Measurements from ENCODE around the gene MAPT. TPM values are rescaled to one million over a fixed set of nuclear protein-coding genes. Genes with fewer than 3 reads are reported as not detected.

Gene MAPT
- total RNA-seq, 1 experiment from 2014 or later, result 3.1 TPM

GRCh38 chr17:46028981-46029565 lies 134.7 kb downstream of the MAPT start:
- DNase-seq (ENCODE audit: low spot score), result no peak

GRCh38 chr17:46029627-46030026 lies 135.3 kb downstream of the MAPT start:
- no peak for DNase-seq (ENCODE audit: low spot score)

DNA sequence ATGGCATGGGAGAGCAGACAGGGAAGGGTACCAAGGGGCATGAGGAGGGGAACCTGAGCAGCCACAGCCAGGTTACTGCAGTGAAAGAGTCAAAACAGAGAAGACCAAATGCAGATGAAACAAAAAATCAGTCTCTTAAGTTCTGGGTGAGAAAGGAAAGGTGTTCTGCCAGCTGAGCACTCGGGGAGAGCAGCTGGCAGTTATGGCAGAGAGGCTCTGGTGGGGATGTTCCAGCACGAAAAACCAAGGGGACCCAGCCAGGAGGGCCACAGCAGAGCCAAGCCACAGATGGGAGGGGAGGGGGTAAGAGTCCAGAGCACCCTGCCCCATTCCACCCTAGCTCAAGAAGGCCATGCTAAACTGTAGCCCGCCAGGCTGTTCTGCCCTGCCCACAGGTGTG lies 136.4 kb downstream of the MAPT start:
- no peak for DNase-seq (ENCODE audit: low spot score)

GRCh38 chr17:46031440-46031839 lies 137.1 kb downstream of the MAPT start:
- DNase-seq (ENCODE audit: low spot score), result no peak

GRCh38 chr17:46031920-46032319 lies 137.6 kb downstream of the MAPT start:
- DNase-seq (ENCODE audit: low spot score), result no peak

GRCh38 chr17:46032909-46033308 lies 138.6 kb downstream of the MAPT start:
- no peak for DNase-seq (ENCODE audit: low spot score)

DNA sequence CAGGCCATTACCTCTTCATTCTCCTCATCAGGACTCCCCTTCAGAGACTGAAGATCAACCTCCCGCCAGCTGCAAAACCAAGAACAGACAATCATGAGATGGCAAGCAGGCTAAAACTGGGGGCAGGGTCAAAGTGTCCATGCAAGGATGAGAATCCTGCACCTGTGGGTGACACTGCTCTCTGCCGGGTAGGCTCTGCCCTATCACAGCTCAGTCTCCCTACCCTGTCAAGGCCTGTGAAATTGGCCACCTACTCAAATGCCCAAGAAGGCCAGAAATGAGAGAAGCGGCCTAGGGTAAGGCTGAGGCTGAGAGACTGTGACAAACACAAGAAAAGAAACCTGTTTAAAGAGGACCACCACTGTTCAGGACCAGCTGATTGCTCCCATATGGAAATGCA lies 139.0 kb downstream of the MAPT start:
- DNase-seq (ENCODE audit: low spot score), result no peak

GRCh38 chr17:46035112-46035818 lies 140.9 kb downstream of the MAPT start:
- no peak for DNase-seq (ENCODE audit: low spot score)

DNA sequence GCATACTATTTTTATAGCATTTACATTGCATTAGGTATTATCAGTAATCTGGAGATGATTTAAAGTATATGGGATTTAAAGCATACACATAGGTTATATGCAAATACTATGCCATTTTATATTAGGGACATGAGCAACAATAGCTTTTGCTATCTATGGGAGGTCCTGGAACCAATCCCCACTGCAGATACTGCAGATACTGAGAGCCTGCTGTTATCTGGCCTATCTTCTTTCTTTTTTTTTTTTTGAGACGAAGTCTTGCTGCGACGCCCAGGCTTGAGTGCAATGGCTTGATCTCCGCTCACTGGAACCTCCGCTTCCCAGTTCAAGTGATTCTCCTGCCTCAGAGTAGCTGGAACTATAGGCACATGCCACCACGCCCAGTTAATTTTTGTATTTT lies 142.1 kb downstream of the MAPT start:
- DNase-seq (ENCODE audit: low spot score), result no peak

DNA sequence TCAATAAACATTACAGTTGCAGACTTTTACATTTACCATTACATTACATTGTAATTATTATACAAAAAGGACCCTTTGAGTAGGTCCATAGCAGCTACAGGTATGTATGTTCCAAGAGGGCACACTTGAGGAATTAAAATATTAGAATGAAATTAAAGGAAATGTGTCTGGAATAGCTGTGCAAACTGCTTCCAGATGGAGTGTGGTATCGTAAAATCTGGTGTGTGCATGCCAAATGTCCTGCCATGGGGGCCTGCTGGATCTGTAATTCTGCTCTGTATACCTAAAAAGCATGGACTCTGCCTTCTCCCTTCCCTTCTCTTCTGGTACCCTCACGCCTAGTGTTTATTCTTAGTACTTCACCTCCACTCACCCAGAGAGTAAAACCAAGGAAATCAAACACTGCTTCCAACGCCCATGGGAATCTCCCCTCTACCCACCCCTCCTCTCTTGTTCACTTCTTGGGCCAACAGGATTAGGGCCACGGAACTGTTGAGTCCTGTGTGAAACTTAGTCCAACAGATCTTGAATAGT lies 143.4 kb downstream of the MAPT start:
- DNase-seq (ENCODE audit: low spot score), result no peak

DNA sequence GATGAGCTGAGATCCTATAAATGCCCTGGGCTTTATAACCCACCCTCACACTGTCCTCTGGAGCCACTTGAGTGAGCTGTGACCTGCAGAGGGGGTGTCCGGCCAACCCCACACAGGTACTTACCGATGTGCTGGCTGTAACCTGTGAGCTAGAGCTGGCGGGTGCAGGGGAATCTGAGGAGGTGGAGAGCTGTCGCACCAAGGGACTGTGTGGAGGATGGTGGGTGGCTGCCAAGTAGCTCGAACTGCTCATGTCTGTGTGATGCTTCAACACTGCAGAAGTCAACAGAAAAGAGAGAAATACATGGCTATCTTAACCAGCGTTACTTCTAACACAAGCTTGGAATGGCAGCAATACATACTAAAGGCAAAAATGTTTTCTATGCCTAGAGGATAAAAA lies 144.1 kb downstream of the MAPT start:
- no peak for DNase-seq (ENCODE audit: low spot score)

GRCh38 chr17:46038937-46039336 lies 144.6 kb downstream of the MAPT start:
- DNase-seq (ENCODE audit: low spot score), result no peak

GRCh38 chr17:46039592-46040186 lies 145.3 kb downstream of the MAPT start:
- DNase-seq (ENCODE audit: low spot score), result no peak

DNA sequence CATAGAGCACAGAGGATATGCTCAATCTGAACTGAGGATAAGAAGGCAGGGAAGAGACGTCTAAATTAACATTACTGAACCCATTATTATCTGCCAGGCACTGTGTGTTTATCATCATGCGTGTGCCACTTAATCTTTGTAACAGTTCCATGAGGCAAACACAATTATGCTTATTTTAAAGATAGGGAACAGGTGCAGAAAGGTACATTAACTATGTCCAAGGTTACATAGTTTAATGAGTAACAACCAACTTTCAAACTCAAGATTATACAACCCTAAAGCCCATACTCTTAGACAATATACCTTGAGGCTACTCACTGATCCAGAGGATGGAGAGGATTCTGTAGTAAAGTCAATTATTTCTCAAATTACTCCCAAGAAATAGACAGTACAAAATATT lies 147.9 kb downstream of the MAPT start:
- DNase-seq (ENCODE audit: low spot score), result no peak

GRCh38 chr17:46042925-46043324 lies 148.6 kb downstream of the MAPT start:
- DNase-seq (ENCODE audit: low spot score), result no peak

- DNase-seq (ENCODE audit: low spot score), result no peak
Measured at GRCh38 chr17:46043606-46044005, 149.3 kb downstream of the MAPT start.

- DNase-seq (ENCODE audit: low spot score), result peak; percentile 87
Measured at GRCh38 chr17:46044286-46044928, 150.1 kb downstream of the MAPT start.

DNA sequence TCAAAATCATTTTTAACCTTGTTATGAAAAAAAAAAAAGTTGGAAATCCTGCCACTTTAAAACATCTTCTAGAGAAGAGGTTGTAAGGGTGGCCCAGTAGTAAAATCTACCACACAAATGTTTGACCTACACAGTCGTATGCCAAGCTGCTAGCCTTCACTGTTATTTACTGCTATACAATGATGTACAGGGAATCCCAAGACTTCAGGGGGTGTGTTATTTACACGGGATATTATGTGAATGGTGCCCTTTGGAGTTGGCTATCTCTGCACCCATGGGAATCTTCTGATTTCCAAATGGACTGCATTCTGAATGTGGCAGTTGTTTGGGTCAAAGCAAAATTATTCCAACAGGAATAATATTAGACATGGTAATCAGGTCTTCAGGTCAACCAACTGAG lies 150.6 kb downstream of the MAPT start:
- DNase-seq (ENCODE audit: low spot score), result no peak

GRCh38 chr17:46045639-46046038 lies 151.3 kb downstream of the MAPT start:
- no peak for DNase-seq (ENCODE audit: low spot score)

- DNase-seq (ENCODE audit: low spot score), result no peak
Measured at GRCh38 chr17:46046957-46047356, 152.6 kb downstream of the MAPT start.

DNA sequence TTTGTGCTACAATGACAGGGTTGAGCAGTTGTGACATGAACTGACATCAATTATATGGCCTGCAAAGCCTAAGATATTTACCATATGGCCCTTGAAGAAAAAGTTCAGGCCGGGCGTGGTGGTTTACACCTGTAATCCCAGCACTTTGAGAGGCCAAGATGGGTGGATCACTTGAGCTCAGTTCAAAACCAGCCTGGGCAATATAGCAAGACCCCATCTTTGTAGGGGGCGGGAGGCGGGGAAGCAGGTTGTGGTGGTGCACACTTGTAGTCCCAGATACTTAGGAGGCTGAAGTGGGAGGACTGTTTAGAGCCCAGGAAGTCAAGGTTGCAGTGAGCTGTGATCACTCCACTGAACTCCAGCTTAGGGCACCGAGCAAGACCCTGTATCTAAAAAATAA lies 153.0 kb downstream of the MAPT start:
- no peak for DNase-seq (ENCODE audit: low spot score)

- no peak for DNase-seq (ENCODE audit: low spot score)
Measured at GRCh38 chr17:46047856-46048255, 153.5 kb downstream of the MAPT start.

GRCh38 chr17:46049656-46050055 lies 155.3 kb downstream of the MAPT start:
- DNase-seq (ENCODE audit: low spot score), result no peak
